SKM-1 treated with dmso at 0.1 percent for 144 hours (cell line): Measurements from ENCODE around the gene OR10AD1.
"Not testable (repeated sequence)": the region's sequence is repeated elsewhere in the genome, so short reads cannot be mapped to it uniquely, and the experiment has no call there.

ENCODE experiments used
- DNase-seq: peaks from one replicate; lab custom pipeline; 2025; ENCODE audit not compliant: unreplicated experiment; lab: John Stamatoyannopoulos, UW

Gene OR10AD1

DNA sequence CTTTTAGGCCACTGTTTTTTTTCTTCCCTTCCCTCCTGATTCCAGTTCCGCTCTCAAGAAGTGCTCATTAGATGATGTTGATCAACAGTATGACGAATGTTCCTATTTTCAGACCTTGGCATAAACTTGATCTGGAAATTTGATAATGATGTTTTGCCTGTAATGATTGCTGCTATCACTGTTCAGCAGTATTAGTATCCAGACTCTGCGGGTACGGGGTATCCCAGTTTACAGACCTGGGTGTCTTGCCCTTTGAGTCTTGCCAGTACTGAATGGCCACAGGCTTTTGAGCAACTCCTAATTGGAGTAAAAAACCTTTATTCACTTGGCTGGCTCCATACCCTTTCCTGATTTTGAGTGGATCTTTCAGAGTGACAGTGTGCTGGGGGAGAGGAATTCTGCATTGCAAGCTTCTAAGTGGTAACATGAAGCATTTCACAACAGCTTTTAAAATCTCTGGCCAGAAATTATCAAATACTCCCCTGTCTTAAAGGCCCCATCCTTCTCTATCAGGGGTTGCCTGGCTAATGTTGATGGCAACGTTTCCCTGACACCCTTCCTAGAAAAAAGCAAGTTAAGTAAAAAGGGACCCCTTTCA, 39.8 kb downstream of the OR10AD1 start:
- no peak for DNase-seq

GRCh38 chr12:48160807-48161206, 42.3 kb downstream of the OR10AD1 start:
- DNase-seq: peak; percentile 26

- no peak for DNase-seq
These were observed 43.0 kb downstream of the OR10AD1 start for GRCh38 chr12:48160046-48160445.

DNA sequence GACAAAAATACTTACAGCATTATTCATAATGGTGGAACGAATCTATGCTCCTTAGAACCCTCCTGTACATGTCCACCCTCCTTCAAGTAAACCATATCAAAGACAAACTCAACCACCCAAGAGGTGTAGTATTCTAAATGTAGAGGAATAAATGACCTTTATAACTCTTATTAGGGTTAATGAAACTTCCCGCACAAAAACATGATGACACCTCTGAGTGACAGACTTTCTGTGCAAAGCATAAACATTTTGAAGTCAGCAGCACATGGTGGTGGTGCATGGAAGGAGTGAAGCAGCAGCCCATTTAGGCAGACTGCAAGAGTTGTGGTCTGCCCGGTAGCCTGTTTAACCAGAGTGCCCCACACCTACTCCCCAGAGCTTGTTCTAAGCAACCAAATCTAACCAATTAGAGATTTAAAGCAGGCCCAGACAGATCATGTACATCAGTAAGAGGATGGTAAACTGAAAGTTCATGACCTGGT, 45.2 kb downstream of the OR10AD1 start:
- no peak for DNase-seq

GRCh38 chr12:48157018-48157888, 45.8 kb downstream of the OR10AD1 start, which contains the start of gene ASB8:
Gene ASB8, minus strand, starts transcription at chr12:48157515. Its CDS starts 4,019 bp downstream, at chr12:48153496.
- peak; percentile 85 for DNase-seq

DNA sequence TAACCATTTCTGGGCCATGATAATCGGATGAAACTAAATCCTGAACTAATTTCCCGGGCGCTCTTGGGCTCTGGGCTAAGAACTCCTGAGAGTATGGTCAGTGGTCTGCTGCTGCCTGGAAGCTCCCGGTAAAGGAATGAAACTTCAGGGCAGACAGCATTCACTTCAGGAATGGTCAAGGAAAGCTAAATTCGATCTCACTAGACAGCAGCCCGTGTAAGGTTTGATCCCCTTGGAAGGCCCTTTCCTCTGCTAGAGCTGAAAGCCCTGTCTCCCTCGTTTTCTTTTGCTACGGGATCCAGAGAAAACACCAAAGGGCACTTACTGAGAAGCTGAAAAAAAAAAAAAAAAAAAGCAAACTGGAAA, 46.5 kb downstream of the OR10AD1 start:
- DNase-seq: no peak

- DNase-seq: not testable (repeated sequence)
These were observed 47.3 kb downstream of the OR10AD1 start for GRCh38 chr12:48155786-48156185.
